ENCODE data around the gene TENM4. TPM values are rescaled to one million over a fixed set of nuclear protein-coding genes. Genes with fewer than 3 reads are reported as not detected.

TENM4 gene
- total RNA-seq, 4 donors from 2014 or later = 16.8 to 158 (median 120) TPM

DNA sequence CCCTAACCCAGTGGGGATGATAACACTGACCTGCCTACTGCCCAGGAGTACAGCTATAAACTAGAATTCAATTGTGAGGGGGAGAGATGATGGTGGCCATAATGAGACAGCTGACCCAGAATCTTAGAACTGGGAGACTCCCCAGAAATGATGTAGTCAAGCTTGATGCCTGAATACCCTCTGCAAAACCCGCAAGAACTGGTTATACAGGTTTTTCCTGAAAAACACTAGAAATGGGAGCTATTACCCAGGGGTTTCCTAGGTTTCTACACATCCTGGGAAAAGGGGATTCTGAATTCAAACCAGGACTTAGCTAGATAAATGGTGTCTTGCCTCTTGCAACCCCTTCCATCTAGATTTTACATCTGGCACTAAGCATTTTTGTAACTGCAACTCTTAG is 752.4 kb downstream of the TENM4 start:
- Histone ChIP-seq H3K27ac (no peak overlapping the region), H3K9me3 (no peaks in the 10 kb centered on the region), H3K36me3 (no peaks in the 10 kb centered on the region), H3K4me1 (peaks cover 0 to 6% of the 10 kb centered on the region in 2 donors), H3K27me3 (no peaks in the 10 kb centered on the region), H3K4me3 (replicated peaks in 1 of 3) (no peak overlapping the region)
- intact Hi-C loops (cut with DNase I) = no loop called here
- TF ChIP-seq, protein P1, sequence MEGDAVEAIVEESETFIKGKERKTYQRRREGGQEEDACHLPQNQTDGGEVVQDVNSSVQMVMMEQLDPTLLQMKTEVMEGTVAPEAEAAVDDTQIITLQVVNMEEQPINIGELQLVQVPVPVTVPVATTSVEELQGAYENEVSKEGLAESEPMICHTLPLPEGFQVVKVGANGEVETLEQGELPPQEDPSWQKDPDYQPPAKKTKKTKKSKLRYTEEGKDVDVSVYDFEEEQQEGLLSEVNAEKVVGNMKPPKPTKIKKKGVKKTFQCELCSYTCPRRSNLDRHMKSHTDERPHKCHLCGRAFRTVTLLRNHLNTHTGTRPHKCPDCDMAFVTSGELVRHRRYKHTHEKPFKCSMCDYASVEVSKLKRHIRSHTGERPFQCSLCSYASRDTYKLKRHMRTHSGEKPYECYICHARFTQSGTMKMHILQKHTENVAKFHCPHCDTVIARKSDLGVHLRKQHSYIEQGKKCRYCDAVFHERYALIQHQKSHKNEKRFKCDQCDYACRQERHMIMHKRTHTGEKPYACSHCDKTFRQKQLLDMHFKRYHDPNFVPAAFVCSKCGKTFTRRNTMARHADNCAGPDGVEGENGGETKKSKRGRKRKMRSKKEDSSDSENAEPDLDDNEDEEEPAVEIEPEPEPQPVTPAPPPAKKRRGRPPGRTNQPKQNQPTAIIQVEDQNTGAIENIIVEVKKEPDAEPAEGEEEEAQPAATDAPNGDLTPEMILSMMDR (IDR thresholded peaks at IDR 0.05) = no peak
- TF ChIP-seq POLR2A (IDR thresholded peaks at IDR 0.05) = no peak
- 6 to 20% methylated on average over 1 of the region's 1 CpG for WGBS, 2 donors
- no peak for DNase-seq

DNA sequence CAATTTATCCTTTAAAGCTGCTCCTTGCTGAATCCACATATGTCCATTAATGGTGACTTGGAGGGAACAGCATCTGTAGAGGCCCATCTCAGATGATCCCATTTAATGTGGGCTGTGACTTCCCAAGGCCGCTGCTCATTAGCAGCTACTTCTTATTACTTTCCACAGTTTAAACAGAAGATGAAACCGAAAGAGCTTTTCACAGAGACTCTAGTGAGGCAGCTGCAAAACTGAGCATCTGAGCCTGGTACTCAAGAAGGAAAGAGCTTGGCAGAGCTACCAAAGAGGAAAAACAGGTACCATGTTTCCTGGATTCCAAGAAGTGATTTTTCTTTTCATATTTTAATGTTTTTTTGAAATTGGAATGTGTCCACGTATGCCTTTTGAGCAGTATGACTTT is 755.7 kb downstream of the TENM4 start:
- Histone ChIP-seq H3K27ac (no peak overlapping the region), H3K36me3 (no peaks in the 10 kb centered on the region), H3K4me1 (peaks cover 0 to 6% of the 10 kb centered on the region in 2 donors), H3K9me3 (no peaks in the 10 kb centered on the region), H3K4me3 (replicated peaks in 1 of 3) (no peak overlapping the region), H3K27me3 (no peaks in the 10 kb centered on the region)
- intact Hi-C loops (cut with DNase I) = no loop called here
- no peak for DNase-seq
- no peak for TF ChIP-seq POLR2A (IDR thresholded peaks at IDR 0.05)
- TF ChIP-seq, protein P1 (IDR thresholded peaks at IDR 0.05) = no peak
- WGBS, 2 donors = 84 to 94% methylated on average over 3 of the region's 3 CpGs

DNA sequence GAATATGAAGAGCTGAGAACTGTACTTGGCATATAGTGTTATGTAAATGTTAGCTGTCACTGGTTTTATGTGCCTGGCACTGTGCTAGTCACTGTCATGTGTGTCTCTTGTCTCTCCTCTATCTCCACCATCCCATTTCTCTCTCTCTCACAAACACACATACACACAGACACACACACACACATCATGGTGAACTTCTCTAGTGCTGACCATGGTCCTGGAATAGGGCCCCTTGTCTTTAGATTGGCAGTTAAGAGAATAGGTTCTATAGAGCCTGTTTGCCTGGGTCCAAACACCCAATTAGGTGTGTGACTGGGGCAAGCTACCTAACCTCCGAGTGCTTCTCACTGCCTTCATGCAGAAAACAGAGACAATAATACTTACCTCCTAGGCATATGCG is 756.5 kb downstream of the TENM4 start:
- Histone ChIP-seq H3K36me3 (no peaks in the 10 kb centered on the region), H3K9me3 (no peaks in the 10 kb centered on the region), H3K27ac (no peak overlapping the region), H3K4me1 (peaks cover 0 to 6% of the 10 kb centered on the region in 2 donors), H3K27me3 (no peaks in the 10 kb centered on the region), H3K4me3 (replicated peaks in 1 of 3) (no peak overlapping the region)
- TF ChIP-seq, protein P1 (IDR thresholded peaks at IDR 0.05) = no peak
- TF ChIP-seq POLR2A (IDR thresholded peaks at IDR 0.05) = no peak
- WGBS, 2 donors = 94 to 95% methylated on average over 2 of the region's 2 CpGs
- intact Hi-C loops (cut with DNase I) = no loop called here
- no peak for DNase-seq

DNA sequence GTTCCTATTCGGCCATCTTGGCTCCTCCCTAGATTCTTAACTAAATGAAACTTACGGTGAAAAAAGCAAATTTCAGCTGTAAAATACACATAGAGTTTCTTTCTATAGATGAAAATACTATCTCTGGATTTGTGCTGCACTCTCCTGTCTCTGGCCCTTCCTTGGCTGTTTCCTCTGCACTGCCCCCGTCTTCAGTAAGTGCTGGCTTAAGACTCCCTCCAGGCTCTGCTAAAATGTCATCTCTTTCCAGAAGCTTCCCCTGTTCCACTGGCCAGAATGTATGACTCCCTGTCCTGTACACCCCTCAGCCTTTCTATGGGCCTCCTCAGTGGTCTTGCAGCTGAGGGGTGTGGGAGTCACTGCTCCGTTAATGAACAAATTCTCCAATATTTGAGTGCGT is 757.1 kb downstream of the TENM4 start:
- TF ChIP-seq, protein P1 (IDR thresholded peaks at IDR 0.05) = no peak
- TF ChIP-seq POLR2A (IDR thresholded peaks at IDR 0.05) = no peak
- intact Hi-C loops (cut with DNase I) = no loop called here
- H3K9me3 ChIP-seq = no peaks in the 10 kb centered on the region
- peaks cover 0 to 6% of the 10 kb centered on the region in 2 donors for H3K4me1 ChIP-seq
- H3K36me3 ChIP-seq = no peaks in the 10 kb centered on the region
- H3K27me3 ChIP-seq = no peaks in the 10 kb centered on the region
- no peak overlapping the region for H3K4me3 ChIP-seq (replicated peaks in 1 of 3)
- no peak overlapping the region for H3K27ac ChIP-seq
- no peak for DNase-seq
- WGBS, 2 donors = 95 to 98% methylated on average over 5 of the region's 5 CpGs

DNA sequence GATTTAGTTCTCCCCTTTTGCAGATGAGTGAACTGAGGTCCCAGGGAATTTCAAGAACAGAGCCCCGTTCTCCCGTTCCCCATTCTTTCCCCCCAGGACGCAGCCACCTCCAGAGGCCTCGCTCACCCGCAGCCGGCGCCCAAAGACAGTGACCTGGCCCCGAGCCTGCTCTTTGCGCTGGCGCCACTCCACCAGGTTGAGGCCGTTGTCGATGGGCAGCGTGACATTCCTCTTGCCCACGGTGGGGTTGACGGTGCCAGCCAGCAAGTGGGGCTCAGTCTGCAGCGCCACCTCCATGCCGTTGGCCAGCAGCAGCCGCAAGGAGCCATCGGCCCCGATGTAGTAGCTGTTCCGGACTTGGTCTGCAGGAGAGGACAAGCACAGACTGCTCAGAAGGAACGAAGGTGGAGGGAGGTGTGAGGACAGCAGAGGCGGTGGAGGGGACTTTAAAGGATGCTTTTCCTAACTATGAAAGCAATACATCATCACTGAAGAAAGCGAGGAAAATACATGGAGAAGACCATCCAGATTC is 764.7 kb downstream of the TENM4 start:
- Histone ChIP-seq H3K36me3 (no peaks in the 10 kb centered on the region), H3K27me3 (no peaks in the 10 kb centered on the region), H3K27ac (no peak overlapping the region), H3K4me3 (replicated peaks in 1 of 3) (no peak overlapping the region), H3K9me3 (no peaks in the 10 kb centered on the region), H3K4me1 (no peaks in the 10 kb centered on the region)
- no peak for DNase-seq
- 93% methylated on average over 24 of the region's 24 CpGs for WGBS, 2 donors
- no peak for TF ChIP-seq POLR2A (IDR thresholded peaks at IDR 0.05)
- TF ChIP-seq, protein P1 (IDR thresholded peaks at IDR 0.05) = no peak
- intact Hi-C loops (cut with DNase I) = no loop called here
